CD4-positive, alpha-beta T cell treated with Interleukin-17A for 4 hours (primary cell): ENCODE data around the gene ATP2A1.
A peak's percentile ranks its signal among the peaks of the same experiment; 100 is the strongest.
"Not testable (repeated sequence)": the region's sequence is repeated elsewhere in the genome, so short reads cannot be mapped to it uniquely, and the experiment has no call there.

Experiments
- DNase-seq: peaks from one replicate; pipeline ENCODE4 v3.0.0-alpha.2; 2020; ENCODE audit warnings: mixed read lengths

ATP2A1 gene

DNA sequence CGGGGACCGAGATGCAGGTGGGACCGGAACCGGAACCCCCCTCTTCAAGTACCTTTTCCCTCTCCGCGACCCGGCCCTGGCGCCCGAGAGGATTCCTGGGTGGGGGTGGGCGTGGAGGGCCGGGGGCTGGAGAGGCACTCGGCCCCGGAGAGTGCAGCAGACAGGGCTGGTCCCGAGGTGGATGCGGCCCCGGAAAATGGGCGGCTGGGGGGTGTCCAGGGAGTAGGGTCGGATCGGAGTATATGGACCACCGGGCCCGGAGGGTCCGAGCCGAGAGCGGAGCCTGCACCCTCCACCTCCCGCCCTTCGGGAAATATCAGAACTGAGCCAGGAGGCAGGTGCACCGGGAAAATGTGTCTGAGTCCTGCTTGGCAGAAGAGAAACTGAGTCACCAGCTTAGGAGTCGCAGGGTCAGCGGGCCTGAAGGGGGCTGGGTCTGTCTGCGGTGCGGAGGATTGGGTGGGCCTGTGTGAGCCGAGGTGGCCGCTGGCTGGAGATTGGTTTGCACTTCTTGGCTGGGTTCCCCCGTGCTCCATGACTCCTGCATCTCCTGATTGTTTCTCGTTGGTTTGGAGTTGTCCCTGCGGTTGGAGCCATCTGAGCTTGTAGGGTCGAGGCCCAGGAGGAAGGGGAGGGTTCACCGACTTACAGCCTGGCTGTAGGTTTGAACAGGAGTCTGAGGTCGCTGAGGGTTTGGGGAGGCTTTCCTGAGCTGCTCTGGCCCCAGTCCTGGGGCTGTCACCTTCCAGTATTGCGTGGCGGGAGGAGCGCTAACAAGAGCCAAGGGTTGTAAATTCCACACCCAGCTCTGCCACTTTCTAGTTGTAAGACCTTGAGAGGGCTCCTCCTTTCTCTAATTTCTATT is 14.1 kb upstream of the ATP2A1 start:
- DNase-seq = peak; percentile 21

DNA sequence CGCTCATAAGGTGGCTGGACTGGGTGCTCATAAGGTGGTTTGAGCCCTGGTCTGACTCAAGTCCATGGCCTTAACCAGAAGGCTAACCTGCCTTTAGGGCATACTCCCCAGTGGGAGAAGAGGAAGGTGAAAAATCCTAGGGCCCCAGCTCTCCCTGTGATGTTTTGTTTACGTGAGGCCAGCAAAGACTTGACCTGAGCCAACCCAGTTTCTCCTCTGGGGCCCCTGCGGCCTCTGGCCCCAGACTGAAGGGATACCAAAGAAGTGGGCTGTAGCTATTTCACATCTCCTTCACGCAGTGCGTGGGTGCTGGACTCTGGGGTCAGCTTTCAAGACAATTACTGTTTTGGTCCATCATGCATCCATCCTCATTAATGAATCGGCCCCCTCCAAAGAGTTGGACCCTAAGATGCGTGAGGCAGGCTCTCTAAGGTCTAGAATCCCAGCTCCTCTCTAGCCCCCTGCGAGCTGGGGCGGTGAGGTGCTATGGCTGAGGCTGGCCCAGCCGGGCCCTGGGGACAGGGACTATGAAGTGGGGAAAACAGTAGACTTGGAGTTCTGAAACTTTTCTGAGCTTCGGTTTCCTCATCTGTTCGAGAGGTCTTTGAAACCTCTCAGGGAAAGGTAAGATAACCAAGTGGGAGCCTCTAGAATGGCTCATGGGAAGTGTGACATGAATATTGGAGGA is 13.1 kb upstream of the ATP2A1 start:
- DNase-seq = no peak

DNA sequence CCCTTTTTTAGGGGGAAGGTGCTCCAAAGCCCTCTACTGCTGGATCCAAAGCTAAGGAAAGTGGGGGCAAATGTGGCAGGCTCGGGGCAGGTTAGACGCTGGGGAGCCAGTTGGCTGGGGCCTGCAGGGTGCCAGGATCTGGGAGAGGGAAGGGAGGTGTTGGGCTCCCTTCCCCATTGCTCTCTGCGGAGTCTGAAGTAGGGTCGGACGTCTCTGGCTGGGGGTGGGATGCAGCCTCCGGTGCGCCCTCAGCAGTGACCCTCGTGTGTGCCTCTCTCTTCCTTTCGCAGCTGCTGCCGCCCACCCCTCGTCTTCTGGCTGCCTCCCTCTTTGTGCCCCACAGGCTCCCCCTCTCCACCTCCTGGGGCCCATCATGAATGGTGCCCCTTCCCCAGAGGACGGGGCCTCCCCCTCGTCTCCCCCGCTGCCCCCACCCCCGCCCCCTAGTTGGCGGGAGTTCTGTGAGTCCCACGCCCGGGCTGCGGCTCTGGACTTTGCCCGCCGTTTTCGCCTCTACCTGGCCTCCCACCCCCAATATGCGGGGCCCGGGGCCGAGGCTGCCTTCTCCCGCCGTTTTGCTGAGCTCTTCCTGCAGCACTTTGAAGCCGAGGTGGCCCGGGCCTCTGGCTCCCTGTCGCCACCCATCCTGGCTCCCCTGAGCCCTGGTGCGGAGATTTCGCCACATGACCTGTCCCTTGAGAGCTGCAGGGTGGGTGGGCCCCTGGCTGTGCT is 12.4 kb upstream of the ATP2A1 start:
- DNase-seq = no peak

DNA sequence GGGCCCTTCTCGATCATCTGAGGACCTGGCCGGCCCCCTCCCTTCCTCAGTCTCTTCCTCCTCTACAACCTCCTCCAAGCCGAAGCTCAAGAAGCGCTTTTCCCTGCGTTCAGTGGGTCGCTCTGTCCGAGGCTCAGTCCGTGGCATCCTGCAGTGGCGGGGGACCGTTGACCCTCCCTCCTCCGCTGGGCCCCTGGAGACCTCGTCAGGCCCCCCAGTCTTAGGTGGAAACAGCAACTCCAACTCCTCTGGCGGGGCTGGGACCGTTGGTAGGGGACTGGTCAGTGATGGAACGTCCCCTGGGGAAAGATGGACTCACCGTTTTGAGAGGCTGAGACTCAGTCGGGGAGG is 11.9 kb upstream of the ATP2A1 start:
- DNase-seq = no peak

DNA sequence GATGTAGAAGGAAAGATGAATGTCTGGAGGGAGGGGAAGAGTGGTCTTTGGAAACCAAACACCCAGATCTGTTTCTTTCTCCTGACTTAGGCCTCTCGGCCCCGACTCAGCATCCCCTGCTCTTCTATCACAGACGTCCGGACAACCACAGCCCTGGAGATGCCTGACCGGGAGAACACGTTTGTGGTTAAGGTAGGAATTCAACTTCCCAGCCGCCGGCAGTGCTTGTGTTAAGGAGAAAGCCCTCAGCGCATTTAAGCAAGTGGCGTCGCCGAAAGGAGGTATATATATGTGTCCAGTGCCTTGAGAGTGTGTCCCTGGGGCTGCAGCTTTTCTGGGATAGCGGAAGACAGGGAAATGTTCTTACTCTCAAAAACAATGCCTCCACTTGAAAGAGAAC is 11.0 kb upstream of the ATP2A1 start:
- DNase-seq = no peak

DNA sequence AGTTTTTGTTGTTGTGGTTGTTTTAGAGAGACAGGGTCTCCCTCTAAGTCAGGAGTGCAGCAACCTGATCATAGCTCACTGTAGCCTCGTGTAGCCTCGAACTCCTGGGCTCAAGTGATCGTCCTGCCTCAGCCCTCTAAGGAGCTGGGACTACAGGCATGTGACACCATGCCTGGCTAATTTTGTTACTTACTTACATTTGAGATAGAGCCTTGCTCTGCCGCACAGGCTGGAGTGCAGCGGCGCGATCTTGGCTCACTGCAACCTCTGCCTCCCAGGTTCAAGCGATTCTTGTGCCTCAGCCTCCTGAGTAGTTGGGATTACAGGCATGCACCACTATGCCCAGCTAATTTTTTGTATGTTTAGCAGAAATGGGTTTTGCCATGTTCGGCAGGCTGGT is 10.6 kb upstream of the ATP2A1 start:
- not testable (repeated sequence) for DNase-seq

DNA sequence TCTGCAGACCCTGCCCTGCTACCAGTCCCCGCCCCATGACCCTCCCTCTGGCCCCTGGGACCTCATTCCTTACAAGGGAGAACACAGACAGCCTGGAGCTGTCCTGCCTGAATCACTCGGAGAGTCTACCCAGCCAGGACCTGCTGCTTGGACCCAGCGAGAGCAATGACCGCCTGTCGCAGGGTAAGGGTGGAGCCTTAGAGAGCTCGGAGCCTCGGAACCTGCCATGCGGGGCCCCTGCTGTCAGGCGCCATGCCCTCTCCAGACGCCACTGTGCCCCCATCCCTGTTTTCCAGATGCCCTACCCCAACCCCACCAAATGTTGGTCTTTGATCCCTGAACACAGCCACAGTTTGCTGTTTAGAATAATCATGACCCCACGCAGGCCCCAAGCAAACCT is 9.1 kb upstream of the ATP2A1 start:
- DNase-seq = no peak

DNA sequence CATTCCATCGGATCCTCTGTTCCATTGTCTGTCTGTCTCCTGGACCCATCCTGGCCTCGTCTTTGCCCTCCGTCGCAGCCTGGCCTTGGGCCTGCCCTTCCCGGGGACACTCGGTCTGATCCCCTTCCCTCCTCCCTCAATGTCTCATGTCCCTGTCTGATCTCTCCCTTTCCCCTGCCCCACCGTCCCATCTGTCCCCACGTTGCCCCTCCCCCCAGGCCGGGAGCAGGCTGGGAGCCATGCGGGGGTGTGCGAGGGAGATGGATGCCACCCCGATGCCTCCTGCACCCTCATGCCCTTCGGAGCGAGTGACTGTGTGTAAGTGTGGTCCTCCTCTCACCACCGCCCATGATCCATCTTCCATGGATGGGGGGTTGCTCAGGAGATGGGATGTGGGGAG is 5.3 kb upstream of the ATP2A1 start:
- DNase-seq = no peak

DNA sequence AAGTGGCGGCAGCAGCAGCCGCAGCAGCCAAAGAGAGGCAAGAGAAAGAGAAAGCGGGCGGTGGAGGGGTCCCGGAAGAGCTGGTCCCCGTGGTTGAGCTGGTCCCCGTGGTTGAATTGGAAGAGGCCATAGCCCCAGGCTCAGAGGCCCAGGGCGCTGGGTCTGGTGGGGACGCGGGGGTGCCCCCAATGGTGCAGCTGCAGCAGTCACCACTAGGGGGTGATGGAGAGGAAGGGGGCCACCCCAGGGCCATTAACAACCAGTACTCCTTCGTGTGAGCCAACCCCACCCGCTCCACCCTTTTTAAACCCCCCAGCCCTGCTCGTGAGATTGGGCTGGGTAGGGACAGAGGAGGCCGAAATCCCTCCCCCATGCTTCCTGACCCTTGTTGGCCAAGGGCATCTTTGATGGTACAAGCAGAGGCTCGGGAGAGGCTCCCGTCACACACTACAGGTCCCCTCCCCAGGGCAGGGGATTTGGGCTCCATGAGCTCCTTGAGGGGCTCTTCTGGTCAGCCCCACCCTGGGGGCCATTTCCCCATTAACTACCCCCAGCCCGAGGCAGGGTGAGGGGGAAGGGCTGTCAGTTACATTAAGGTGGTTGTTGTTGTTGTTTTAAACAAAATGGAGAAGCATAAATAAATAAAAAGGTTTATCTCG is 4.6 kb upstream of the ATP2A1 start:
- peak; percentile 60 for DNase-seq

DNA sequence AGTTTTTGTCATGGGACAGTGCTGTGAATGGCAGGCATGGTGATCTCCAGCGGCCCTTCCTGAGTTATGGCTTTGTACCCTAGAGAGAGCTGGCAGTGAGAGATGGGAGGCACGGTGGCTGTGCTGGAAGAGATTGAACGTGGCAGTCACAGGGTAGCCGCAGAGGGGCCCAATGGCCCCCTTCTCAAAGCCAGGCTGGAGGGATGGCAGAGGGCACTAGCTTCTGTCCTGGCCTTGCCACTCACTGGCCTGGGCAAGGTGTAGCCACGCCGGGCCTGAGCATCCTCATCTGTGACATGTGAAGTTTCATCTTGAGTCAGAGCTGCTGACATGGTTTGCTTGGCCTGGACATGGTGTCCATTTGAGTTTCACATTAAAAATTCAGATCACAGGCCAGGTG is 3.9 kb upstream of the ATP2A1 start:
- DNase-seq = no peak

DNA sequence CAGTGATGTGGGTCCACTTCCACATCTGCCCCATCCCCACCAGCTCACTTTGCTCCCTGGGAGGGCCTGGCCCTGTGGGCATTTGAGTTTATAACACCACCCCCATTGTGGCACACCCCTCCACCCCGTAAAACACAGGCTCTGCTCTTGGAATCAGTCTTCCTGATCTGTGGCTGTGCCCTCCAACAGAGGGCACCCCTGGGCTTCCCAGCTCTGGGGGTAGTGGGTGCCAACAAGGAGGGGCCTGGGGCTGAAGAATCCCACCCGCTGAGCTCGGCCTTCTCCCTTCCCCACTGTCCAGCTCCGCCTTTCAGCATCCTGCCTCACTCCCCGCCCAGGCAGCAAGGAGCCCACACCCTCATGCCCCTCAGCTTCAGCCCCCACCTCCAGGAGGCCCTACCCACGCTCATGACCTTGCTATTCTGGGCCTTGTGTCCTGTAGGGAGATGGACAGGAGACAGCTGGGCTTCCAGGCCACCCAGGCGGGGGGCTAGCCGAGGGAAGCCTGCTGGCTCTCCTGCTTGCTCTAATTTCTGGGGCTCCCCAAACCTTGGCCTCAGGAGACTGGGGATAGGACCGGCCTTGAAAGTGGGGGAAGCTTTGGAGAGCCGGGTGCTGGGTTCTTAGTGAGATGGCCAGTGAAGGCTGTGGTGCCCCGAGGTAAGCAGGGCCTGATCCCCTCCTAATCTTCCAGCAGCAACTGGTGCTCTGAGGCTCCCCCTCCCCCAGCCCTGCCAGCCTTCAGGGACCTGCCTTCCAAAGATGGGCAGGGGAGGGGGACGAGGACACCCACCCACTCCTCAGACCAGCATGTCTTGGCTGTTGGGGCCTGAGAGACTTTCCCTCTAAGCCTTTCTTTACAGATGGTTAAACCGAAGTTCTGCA is 2.9 kb upstream of the ATP2A1 start:
- no peak for DNase-seq

DNA sequence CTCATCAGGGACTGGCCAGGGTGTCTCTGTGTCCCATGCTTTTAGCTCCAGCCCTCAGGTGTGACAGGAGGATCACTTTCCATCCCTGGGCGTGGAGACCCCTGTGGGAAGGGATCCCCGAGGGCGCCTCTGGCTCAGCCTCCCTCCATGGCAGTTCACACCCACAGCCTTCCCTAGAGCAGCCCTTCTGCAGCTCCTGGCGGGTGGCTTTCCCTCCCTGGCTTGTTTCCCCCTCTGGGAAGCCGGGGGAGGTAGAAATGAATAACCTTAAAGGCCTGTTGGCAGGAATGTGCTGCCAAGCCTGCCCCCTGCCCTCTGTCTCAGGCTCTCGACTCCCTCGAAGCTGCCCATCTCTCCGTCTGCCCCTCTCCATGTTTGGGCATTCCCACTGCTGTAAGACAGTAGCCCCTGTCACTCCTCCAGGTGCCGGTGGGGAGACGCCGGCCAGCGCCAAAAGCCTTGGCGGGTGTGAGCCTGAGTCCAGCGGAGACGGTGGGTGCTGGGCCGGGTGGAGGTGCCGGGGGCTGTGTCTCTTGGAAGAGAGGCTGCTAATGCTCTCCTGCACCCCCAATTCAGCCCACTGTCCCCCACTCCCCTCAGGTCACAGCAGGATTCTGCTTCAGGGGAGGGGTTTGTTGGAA is 2.1 kb upstream of the ATP2A1 start:
- no peak for DNase-seq

DNA sequence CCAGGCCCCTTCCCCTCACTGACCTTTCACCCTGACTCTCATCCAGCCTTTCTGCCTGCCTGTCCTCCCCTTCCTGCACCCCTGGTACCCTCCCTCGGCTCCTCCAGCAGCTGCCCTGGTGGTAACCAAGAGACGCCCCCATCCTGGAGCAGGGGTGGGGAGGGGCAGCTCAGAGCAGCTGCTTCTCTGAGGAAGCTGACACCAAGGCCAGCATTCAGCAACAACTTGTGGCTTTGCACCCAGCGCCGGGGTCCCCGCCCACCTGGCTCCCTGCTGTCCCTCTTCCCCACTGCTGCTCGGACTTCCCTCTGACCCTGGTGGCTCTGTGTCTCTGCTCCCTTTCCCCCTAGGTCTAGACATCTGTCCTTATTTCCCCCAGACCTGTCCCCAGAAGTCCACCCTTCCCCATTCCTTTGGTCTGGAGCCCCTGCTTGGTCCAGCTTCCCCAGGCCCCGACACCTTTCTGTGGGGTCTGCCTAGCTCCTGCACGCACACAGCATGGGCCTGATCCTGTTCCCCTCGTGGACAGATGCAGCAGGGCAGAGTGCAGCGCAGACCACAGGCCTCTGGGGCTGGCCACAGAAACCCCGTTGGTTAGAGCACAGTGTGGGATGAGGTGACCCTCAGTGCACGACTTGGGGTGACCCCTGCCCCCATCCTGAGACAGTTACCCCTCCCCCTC is 1.2 kb upstream of the ATP2A1 start:
- DNase-seq = no peak

DNA sequence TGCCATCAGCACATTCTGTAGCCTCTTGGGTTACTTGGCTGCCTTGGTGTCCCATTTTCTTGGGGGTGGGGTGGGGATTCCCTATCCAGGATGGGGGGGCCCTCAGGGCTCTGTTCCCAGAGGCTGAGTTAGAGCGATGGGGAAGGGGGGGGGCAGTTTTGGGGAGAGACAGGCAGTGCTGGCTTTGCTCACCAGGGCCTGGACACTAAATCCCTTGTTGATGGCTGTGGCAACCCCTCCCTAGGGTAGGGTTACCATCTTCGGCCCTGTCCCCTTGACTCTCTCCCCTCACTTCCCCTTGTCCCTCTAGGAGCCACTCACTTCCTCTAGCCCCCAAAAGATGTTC is 660 bp upstream of the ATP2A1 start:
- no peak for DNase-seq

DNA sequence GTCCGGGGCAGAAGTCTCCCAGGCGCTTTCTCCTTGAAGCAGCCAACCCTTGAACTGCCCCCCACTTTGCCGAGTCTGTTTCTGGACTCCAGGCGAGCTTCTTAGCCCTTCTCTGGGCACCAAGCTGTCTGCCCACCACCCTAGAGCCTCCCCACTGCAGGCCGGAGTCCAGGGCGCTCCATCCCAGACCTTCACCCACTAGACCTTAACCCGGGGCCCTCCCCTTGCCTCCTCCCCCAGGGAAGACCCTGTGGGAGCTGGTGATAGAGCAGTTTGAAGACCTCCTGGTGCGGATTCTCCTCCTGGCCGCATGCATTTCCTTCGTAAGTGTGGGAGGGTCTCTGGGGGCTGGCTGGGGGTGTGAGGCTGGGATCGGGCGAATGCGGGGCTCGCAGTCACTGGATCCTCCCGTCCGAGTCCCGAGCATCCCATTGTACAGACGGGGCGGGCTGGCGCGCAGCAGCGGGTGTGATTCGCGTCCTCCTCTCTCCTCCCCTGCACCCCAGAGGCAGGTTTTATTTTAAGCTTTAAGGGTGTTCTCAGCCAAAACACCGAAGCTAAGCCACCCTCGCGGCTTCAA is 1.1 kb downstream of the ATP2A1 start:
- DNase-seq = no peak

DNA sequence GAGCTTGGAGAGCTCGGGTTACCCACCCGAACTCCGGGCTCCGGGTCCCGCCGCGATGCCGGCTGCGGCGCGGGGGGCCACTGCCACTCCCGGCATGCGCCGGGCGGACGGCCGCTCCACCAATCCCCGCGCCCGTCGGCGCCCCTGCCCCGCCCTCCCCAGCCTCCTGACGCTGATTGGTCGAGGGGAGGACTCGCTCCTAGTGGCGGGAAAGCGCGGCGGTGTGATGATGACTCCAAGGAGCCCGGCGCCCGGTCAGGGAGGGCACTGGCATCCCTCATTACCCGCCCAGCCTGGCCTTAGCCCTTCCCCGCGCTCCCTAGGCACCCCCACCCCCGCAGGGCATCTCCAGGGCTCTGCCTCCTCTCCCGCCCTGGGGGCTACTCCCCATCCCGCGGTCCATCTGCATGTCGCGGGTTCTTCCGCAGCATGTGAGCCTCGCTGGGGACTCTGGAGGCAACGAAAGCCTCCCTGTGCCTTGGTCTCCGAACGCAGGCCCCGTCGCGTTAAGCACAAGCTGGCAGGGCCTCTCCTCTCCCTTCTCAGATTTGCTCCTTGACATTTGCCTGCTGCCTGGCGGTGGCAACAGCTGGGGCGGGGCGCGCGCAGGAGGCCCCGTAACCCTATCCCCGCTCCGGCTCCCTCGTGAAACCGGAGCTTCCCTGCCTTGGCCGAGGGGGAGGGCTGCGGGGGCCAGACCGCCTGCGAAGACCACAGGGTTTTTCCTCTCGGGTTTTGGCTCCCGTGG is 1.7 kb downstream of the ATP2A1 start:
- DNase-seq = peak; percentile 92

DNA sequence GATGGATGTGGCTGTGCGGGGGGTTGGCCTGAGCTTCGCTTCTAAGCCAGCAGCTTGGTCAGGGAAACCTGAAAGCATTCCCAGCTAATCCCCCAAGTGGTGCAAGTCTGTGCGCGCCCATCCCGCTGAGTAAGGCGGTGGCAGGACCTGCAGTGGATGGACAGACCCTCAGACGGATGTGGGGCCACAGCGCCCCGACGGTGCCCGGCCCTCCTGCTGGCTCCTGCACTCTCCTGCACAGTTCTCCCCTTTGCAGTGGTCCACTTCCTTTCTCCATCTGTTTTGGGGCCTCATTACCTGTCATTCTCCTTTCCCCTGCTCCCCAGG is 2.3 kb downstream of the ATP2A1 start:
- DNase-seq = no peak

DNA sequence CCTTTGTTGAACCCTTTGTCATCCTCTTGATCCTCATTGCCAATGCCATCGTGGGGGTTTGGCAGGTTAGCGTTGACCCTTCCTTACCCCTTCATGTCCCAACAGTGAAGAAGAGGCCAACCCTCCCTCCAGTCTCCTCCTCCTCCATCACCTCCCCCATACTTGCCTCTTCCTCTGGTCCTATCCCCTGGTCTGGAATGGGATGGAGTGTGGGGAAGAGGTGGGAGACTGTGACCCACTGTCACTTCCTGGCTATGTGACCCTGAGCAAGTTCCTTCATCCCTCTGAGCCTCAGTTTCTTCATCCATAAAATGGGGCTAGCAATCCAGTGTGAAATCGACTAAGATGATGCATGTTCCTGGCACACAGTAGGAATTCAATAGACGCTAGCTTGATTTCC is 2.7 kb downstream of the ATP2A1 start:
- no peak for DNase-seq

DNA sequence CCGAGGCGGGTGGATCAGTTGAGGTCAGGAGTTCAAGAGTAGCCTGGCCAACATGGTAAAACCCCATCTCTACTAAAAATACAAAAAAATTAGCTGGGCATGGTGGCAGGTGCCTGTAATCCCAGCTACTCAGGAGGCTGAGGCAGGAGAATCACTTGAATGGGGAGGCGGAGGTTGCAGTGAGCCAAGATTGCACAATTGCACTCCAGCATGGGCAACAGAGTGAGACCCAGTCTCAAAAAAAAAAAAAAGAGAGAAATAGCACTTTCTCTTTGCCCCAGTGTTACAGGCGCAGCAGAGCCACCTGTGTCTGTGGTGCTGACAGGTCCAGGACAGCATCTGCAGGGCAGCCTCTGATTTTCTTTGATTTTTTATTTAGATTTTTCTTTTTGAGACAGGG is 3.3 kb downstream of the ATP2A1 start:
- not testable (repeated sequence) for DNase-seq

DNA sequence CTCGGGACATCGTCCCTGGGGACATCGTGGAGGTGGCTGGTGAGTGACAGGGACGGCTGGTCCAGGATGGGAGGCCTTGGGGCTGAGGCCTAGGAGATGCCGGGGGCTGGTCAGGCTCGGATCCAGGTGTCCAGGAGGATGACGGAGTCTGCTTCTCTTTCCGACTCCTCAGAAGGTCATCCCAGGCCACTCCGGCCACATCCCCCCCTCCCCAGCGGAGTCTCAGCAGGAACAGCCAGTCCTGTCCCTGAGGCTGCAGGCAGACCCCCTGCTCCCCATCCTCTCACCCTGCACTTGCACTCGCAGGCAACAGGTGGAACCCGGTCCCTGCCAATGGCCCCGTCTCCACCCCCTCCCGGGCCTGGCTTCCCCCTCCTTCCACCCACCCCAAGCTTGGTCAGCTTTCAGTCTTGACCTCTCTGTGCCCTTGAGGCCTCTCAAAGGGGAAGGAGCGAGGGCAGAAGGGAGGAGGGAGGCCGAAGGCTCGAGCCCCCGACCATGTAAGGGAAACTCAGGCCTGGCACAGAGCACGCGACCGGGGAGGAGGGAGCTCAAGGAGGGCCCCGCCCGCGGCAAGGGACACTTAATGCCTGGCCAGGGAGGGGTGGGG is 4.4 kb downstream of the ATP2A1 start:
- DNase-seq = no peak
